ENCODE results near the gene CNDP1.

DNA sequence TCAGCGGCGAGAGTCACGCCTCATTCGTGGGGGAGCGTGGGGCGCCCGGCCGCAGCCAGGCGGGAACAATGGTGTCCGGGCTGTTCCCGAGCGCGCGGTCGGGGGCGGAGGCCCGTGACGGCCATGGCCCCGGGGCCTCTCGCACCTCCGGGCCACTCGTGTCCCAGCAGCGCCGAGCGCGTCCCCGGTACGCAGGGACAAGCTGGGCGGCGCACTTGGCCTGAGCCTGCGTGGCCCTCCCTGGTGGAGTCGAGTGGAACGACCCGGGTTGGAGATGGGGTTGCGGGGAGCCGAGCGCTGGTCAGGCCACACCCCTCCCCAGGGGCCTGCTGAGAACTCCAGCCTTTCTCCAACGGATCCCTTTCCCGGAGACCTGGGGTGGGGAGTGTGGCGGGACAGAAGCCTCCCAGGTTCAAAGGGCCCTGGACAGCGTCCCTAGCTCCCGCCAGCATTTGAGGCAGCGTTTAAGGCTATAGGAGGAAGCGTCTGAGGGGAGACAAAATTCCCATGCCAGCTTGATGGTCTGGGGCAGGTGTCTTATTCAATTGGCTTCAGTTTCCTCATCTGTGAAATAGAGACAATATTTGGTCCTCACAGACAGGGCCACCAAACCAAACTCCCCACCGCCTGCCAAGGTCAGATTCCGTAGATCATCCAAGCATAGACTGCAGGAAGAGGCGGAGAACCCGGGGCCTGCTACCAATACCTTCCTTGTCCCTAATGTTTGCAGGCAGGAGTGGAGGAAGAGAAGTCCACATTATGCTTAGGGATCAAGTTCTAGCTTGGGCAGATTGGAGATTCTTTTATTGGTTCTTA is 37.6 kb upstream of the CNDP1 start:
- peak in 1 of 3 donors; percentile 24 for TF ChIP-seq POLR2A (IDR thresholded peaks at IDR 0.05)
- TF ChIP-seq, protein P1, sequence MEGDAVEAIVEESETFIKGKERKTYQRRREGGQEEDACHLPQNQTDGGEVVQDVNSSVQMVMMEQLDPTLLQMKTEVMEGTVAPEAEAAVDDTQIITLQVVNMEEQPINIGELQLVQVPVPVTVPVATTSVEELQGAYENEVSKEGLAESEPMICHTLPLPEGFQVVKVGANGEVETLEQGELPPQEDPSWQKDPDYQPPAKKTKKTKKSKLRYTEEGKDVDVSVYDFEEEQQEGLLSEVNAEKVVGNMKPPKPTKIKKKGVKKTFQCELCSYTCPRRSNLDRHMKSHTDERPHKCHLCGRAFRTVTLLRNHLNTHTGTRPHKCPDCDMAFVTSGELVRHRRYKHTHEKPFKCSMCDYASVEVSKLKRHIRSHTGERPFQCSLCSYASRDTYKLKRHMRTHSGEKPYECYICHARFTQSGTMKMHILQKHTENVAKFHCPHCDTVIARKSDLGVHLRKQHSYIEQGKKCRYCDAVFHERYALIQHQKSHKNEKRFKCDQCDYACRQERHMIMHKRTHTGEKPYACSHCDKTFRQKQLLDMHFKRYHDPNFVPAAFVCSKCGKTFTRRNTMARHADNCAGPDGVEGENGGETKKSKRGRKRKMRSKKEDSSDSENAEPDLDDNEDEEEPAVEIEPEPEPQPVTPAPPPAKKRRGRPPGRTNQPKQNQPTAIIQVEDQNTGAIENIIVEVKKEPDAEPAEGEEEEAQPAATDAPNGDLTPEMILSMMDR (IDR thresholded peaks at IDR 0.05), result peak in 5 of 7 experiments; percentile 13 to 39 (median 23)

Data from body of pancreas (tissue), 4 donors.